ENCODE measurements around the gene FOXJ3. TPM values are rescaled to one million over a fixed set of nuclear protein-coding genes. Genes with fewer than 3 reads are reported as not detected.

Gene FOXJ3
- total RNA-seq, 1 donor from 2014 or later = 30.9 TPM

GRCh38 chr1:42239555-42239954, 95.5 kb downstream of the FOXJ3 start:
- Mint-ChIP-seq H3K27me3 (ENCODE audit: low read depth) (no peaks in the 10 kb centered on the region), H3K36me3 (ENCODE audit: low read depth) (peaks cover 17% of the 10 kb centered on the region), H3K9me3 (ENCODE audit: low read depth) (peaks cover 12% of the 10 kb centered on the region), H3K4me1 (ENCODE audit: low read depth) (peaks cover 18% of the 10 kb centered on the region), H3K27ac (ENCODE audit: unreplicated experiment) (no peak overlapping the region), H3K4me3 (ENCODE audit: unreplicated experiment) (no peak overlapping the region)
- no peak for TF ChIP-seq CTCF (IDR thresholded peaks at IDR 0.05)
- no peak for DNase-seq (ENCODE audit: low spot score)

- DNase-seq (ENCODE audit: low spot score) = no peak
- TF ChIP-seq CTCF (IDR thresholded peaks at IDR 0.05) = no peak
- peaks cover 18% of the 10 kb centered on the region for H3K4me1 Mint-ChIP-seq (ENCODE audit: low read depth)
- no peak overlapping the region for H3K27ac Mint-ChIP-seq (ENCODE audit: unreplicated experiment)
- H3K36me3 Mint-ChIP-seq (ENCODE audit: low read depth) = peaks cover 19% of the 10 kb centered on the region
- H3K27me3 Mint-ChIP-seq (ENCODE audit: low read depth) = no peaks in the 10 kb centered on the region
- H3K4me3 Mint-ChIP-seq (ENCODE audit: unreplicated experiment) = no peak overlapping the region
- H3K9me3 Mint-ChIP-seq (ENCODE audit: low read depth) = peaks cover 13% of the 10 kb centered on the region
These were observed 96.0 kb downstream of the FOXJ3 start for GRCh38 chr1:42239041-42239440.

- no peak for DNase-seq (ENCODE audit: low spot score)
- TF ChIP-seq CTCF (IDR thresholded peaks at IDR 0.05) = no peak
- Mint-ChIP-seq H3K4me3 (ENCODE audit: unreplicated experiment) (no peak overlapping the region), H3K27ac (ENCODE audit: unreplicated experiment) (no peak overlapping the region), H3K4me1 (ENCODE audit: low read depth) (peaks cover 13% of the 10 kb centered on the region), H3K27me3 (ENCODE audit: low read depth) (no peaks in the 10 kb centered on the region), H3K9me3 (ENCODE audit: low read depth) (peaks cover 3% of the 10 kb centered on the region), H3K36me3 (ENCODE audit: low read depth) (peaks cover 9% of the 10 kb centered on the region)
These were observed 103.8 kb downstream of the FOXJ3 start for GRCh38 chr1:42231253-42231652.

- Mint-ChIP-seq H3K36me3 (ENCODE audit: low read depth) (peaks cover 2% of the 10 kb centered on the region), H3K27me3 (ENCODE audit: low read depth) (no peaks in the 10 kb centered on the region), H3K27ac (ENCODE audit: unreplicated experiment) (no peak overlapping the region), H3K4me3 (ENCODE audit: unreplicated experiment) (no peak overlapping the region), H3K9me3 (ENCODE audit: low read depth) (peaks cover 1% of the 10 kb centered on the region), H3K4me1 (ENCODE audit: low read depth) (peaks cover 22% of the 10 kb centered on the region)
- TF ChIP-seq CTCF (IDR thresholded peaks at IDR 0.05) = no peak
- no peak for DNase-seq (ENCODE audit: low spot score)
These were observed 106.1 kb downstream of the FOXJ3 start for GRCh38 chr1:42228938-42229337.

- Mint-ChIP-seq H3K9me3 (ENCODE audit: low read depth) (no peaks in the 10 kb centered on the region), H3K36me3 (ENCODE audit: low read depth) (peaks cover 6% of the 10 kb centered on the region), H3K4me3 (ENCODE audit: unreplicated experiment) (no peak overlapping the region), H3K27ac (ENCODE audit: unreplicated experiment) (no peak overlapping the region), H3K27me3 (ENCODE audit: low read depth) (no peaks in the 10 kb centered on the region), H3K4me1 (ENCODE audit: low read depth) (peaks cover 25% of the 10 kb centered on the region)
- no peak for TF ChIP-seq CTCF (IDR thresholded peaks at IDR 0.05)
- DNase-seq (ENCODE audit: low spot score) = no peak
These were observed 112.0 kb downstream of the FOXJ3 start for GRCh38 chr1:42223036-42223435.

Measured in chondrocyte (in vitro differentiated cells).